Neural cell (in vitro differentiated cells): ENCODE measurements around the gene RAB40AL. TPM values are rescaled to one million over a fixed set of nuclear protein-coding genes. Genes with fewer than 3 reads are reported as not detected.
"Not testable (repeated sequence)": the region's sequence is repeated elsewhere in the genome, so short reads cannot be mapped to it uniquely, and the experiment has no call there.

Experiments
- H2AFZ ChIP-seq: fragments of 200-600, 300-800 bp; sonication (generic), shearing (Covaris generic); 2 replicates; pipeline ENCODE4 v1.6.0; 2014; ENCODE audit warnings: low read depth, mild to moderate bottlenecking, antibody characterized with exemption, low read length, moderate library complexity
- H3F3A ChIP-seq: fragments of 200-600 bp; shearing (Covaris generic); 2 replicates; pipeline ENCODE4 v1.6.1; 2016; ENCODE audit warnings: mild to moderate bottlenecking, moderate library complexity, mixed read lengths, antibody characterized with exemption, low read length; ENCODE audit not compliant: insufficient read depth, poor library complexity, severe bottlenecking
- H3K27ac ChIP-seq: fragments of 200-600, 300-800 bp; sonication (generic), shearing (Covaris generic); 2 replicates; pipeline ENCODE4 v1.5.1; 2014; ENCODE audit warnings: mild to moderate bottlenecking, low read length, moderate library complexity
- H3K27me3 ChIP-seq: fragments of 300-800, 200-600 bp; sonication (generic), shearing (Covaris generic); 2 replicates; pipeline ENCODE4 v1.6.0; 2014; ENCODE audit warnings: mild to moderate bottlenecking, low read depth, low read length, moderate library complexity; ENCODE audit not compliant: insufficient read depth
- H3K36me3 ChIP-seq: fragments of 300-800, 200-600 bp; sonication (generic), shearing (Covaris generic); 2 replicates; pipeline ENCODE4 v1.5.1; 2014; ENCODE audit warnings: mild to moderate bottlenecking, antibody characterized with exemption, low read length, moderate library complexity; ENCODE audit not compliant: insufficient read depth
- H3K4me2 ChIP-seq: fragments of 300-800, 200-600 bp; sonication (generic), shearing (Covaris generic); 2 replicates; pipeline ENCODE4 v1.6.0; 2014; ENCODE audit warnings: mild to moderate bottlenecking, low read length
- H3K4me3 ChIP-seq: fragments of 300-800, 200-600 bp; sonication (generic), shearing (Covaris generic); 2 replicates; pipeline ENCODE4 v1.5.1; 2014; ENCODE audit warnings: mild to moderate bottlenecking, low read length, moderate library complexity
- H3K79me2 ChIP-seq: fragments of 200-600 bp; shearing (Covaris generic); replicated peaks from 2 replicates; pipeline ENCODE4 v1.6.0; 2014; ENCODE audit warnings: mild to moderate bottlenecking, low read length, moderate library complexity; ENCODE audit not compliant: insufficient read depth
- H3K9ac ChIP-seq: fragments of 300-800, 200-600 bp; sonication (generic), shearing (Covaris generic); 2 replicates; pipeline ENCODE4 v1.6.1; 2016; ENCODE audit warnings: mild to moderate bottlenecking, low read length, mixed read lengths
- H3K9me2 ChIP-seq: fragments of 200-600 bp; shearing (Covaris generic); 2 replicates; pipeline ENCODE4 v1.6.1; 2016; ENCODE audit warnings: mild to moderate bottlenecking, low read length, mixed read lengths; ENCODE audit not compliant: insufficient read depth
- H3K9me3 ChIP-seq: fragments of 200-600, 300-800 bp; sonication (generic), shearing (Covaris generic); 2 replicates; pipeline ENCODE4 v1.6.1; 2016; ENCODE audit warnings: mild to moderate bottlenecking, mixed run types, low read length, moderate library complexity, mixed read lengths
- H4K20me1 ChIP-seq: fragments of 200-600 bp; shearing (Covaris generic); 2 replicates; pipeline ENCODE4 v1.6.1; 2016; ENCODE audit warnings: mild to moderate bottlenecking, mixed run types; ENCODE audit not compliant: insufficient read depth
- CTCF ChIP-seq: fragments of 450-650 bp; IDR thresholded peaks from 2 replicates; pipeline ENCODE4 v1.5.1; 2014; ENCODE audit warnings: antibody characterized with exemption, mild to moderate bottlenecking, moderate library complexity; ENCODE audit not compliant: poor library complexity, severe bottlenecking
- EP300 ChIP-seq: fragments of 450-650 bp; conservative IDR thresholded peaks from 2 replicates; pipeline ENCODE4 v1.6.1; 2014; ENCODE audit warnings: antibody characterized with exemption, mild to moderate bottlenecking, moderate library complexity; ENCODE audit not compliant: poor library complexity, severe bottlenecking
- EZH2 ChIP-seq: fragments of 200-600, 300-800 bp; shearing (Covaris generic), sonication (generic); IDR thresholded peaks from 2 replicates; pipeline ENCODE4 v1.6.1; 2014; ENCODE audit warnings: antibody characterized with exemption, low read length, borderline replicate concordance, mild to moderate bottlenecking; ENCODE audit not compliant: insufficient read depth, poor library complexity, severe bottlenecking
- MXI1 ChIP-seq: fragments of 450-650 bp; conservative IDR thresholded peaks from 2 replicates; pipeline ENCODE4 v1.6.1; 2014; ENCODE audit warnings: antibody characterized with exemption, mild to moderate bottlenecking; ENCODE audit not compliant: poor library complexity, severe bottlenecking
- POLR2AphosphoS5 ChIP-seq: IDR thresholded peaks from 2 replicates; pipeline ENCODE4 v1.6.1; 2012
- RAD21 ChIP-seq: fragments of 450-650 bp; conservative IDR thresholded peaks from 2 replicates; pipeline ENCODE4 v1.6.1; 2014; ENCODE audit warnings: antibody characterized with exemption, mild to moderate bottlenecking, moderate library complexity
- REST ChIP-seq: IDR thresholded peaks from 2 replicates; pipeline ENCODE4 v1.6.1; 2012; ENCODE audit warnings: borderline replicate concordance
- SMC3 ChIP-seq: fragments of 450-650 bp; conservative IDR thresholded peaks from 2 replicates; pipeline ENCODE4 v1.6.1; 2014; ENCODE audit warnings: antibody characterized with exemption, mild to moderate bottlenecking, moderate library complexity; ENCODE audit not compliant: poor library complexity
- TAF1 ChIP-seq: IDR thresholded peaks from 2 replicates; pipeline ENCODE4 v1.6.1; 2012; ENCODE audit warnings: low read depth
- polyA plus RNA-seq: library from polyadenylated mRNA; depleted of rRNA; stranded (reverse); fragments of >200 nt; gene quantifications from 2 replicates; pipeline ENCODE4 v1.2.3, GENCODE V29; 2014

RAB40AL gene
- polyA plus RNA-seq, 1 donor from 2014 or later: 0.35 TPM

- H3K27ac ChIP-seq: no peak overlapping the region
- H3K27me3 ChIP-seq: no peaks in the 10 kb centered on the region
- TF ChIP-seq REST (no peak), EP300 (no peak), TAF1 (no peak), CTCF (no peak), MXI1 (no peak), RAD21 (no peak), POLR2AphosphoS5 (no peak), SMC3 (no peak), EZH2 (no peak)
- H2AFZ ChIP-seq: no peak overlapping the region
- H3K4me3 ChIP-seq: no peak overlapping the region
- H3K9me2 ChIP-seq: no peaks in the 10 kb centered on the region
- H3K79me2 ChIP-seq: no peaks in the 10 kb centered on the region
- no peaks in the 10 kb centered on the region for H3K9me3 ChIP-seq
- H3K9ac ChIP-seq: no peak overlapping the region
- no peaks in the 10 kb centered on the region for H3F3A ChIP-seq
- H4K20me1 ChIP-seq: no peaks in the 10 kb centered on the region
- H3K4me2 ChIP-seq: no peak overlapping the region
- H3K36me3 ChIP-seq: no peaks in the 10 kb centered on the region
Measured at GRCh38 chrX:102966701-102967100, 29.6 kb downstream of the RAB40AL start.

- H2AFZ ChIP-seq: no peak overlapping the region
- H3K9ac ChIP-seq: no peak overlapping the region
- H3K27ac ChIP-seq: no peak overlapping the region
- H3F3A ChIP-seq: no peaks in the 10 kb centered on the region
- H3K36me3 ChIP-seq: no peaks in the 10 kb centered on the region
- no peak for TF ChIP-seq RAD21
- TF ChIP-seq MXI1: no peak
- no peak for TF ChIP-seq EP300
- no peak for TF ChIP-seq SMC3
- no peak for TF ChIP-seq POLR2AphosphoS5
- TF ChIP-seq TAF1: no peak
- no peak for TF ChIP-seq REST
- TF ChIP-seq CTCF: no peak
- TF ChIP-seq EZH2: no peak
- no peaks in the 10 kb centered on the region for H4K20me1 ChIP-seq
- H3K79me2 ChIP-seq: no peaks in the 10 kb centered on the region
- no peak overlapping the region for H3K4me2 ChIP-seq
- H3K27me3 ChIP-seq: no peaks in the 10 kb centered on the region
- H3K9me2 ChIP-seq: no peaks in the 10 kb centered on the region
- H3K9me3 ChIP-seq: no peaks in the 10 kb centered on the region
- H3K4me3 ChIP-seq: no peak overlapping the region
Measured at GRCh38 chrX:102968216-102968615, 31.1 kb downstream of the RAB40AL start.

- H3K79me2 ChIP-seq, H3K36me3 ChIP-seq, H3K4me3 ChIP-seq, H3K27ac ChIP-seq, H3K9ac ChIP-seq, H3F3A ChIP-seq, H3K9me2 ChIP-seq, H3K9me3 ChIP-seq, H4K20me1 ChIP-seq, H3K4me2 ChIP-seq, H3K27me3 ChIP-seq, H2AFZ ChIP-seq: not testable (repeated sequence)
Measured at GRCh38 chrX:102971536-102971935, 34.5 kb downstream of the RAB40AL start.
